Measurements from ENCODE around the gene RPP38. TPM values are rescaled to one million over a fixed set of nuclear protein-coding genes. Genes with fewer than 3 reads are reported as not detected.

Gene RPP38
- total RNA-seq, 1 experiment from 2014 or later = 23.3 TPM

DNA sequence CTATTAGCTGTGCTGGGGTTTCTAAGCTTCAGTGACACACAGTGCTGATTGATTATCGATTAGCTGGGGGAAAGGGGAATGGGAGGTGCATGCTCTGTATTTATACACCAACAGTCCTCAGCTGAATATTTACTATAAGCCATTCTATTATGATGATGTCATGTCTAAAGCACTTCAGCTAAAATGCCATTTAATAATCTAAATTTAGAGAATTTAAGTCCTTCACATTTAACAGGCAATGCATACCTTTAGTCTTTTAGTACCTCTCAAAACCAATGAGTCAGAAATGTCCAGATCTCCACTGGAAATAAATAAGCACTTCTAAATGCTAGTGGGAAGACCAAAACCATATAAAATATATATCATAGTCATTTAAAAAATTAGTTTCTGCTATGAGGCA lies 24.6 kb downstream of the RPP38 start (continued):
- TF ChIP-seq, protein P1, sequence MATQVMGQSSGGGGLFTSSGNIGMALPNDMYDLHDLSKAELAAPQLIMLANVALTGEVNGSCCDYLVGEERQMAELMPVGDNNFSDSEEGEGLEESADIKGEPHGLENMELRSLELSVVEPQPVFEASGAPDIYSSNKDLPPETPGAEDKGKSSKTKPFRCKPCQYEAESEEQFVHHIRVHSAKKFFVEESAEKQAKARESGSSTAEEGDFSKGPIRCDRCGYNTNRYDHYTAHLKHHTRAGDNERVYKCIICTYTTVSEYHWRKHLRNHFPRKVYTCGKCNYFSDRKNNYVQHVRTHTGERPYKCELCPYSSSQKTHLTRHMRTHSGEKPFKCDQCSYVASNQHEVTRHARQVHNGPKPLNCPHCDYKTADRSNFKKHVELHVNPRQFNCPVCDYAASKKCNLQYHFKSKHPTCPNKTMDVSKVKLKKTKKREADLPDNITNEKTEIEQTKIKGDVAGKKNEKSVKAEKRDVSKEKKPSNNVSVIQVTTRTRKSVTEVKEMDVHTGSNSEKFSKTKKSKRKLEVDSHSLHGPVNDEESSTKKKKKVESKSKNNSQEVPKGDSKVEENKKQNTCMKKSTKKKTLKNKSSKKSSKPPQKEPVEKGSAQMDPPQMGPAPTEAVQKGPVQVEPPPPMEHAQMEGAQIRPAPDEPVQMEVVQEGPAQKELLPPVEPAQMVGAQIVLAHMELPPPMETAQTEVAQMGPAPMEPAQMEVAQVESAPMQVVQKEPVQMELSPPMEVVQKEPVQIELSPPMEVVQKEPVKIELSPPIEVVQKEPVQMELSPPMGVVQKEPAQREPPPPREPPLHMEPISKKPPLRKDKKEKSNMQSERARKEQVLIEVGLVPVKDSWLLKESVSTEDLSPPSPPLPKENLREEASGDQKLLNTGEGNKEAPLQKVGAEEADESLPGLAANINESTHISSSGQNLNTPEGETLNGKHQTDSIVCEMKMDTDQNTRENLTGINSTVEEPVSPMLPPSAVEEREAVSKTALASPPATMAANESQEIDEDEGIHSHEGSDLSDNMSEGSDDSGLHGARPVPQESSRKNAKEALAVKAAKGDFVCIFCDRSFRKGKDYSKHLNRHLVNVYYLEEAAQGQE (IDR thresholded peaks at IDR 0.05; ENCODE audit: low read depth) = no peak
- no peak for TF ChIP-seq EZH2 (IDR thresholded peaks at IDR 0.05)
- no peak for TF ChIP-seq SRF (IDR thresholded peaks at IDR 0.05; ENCODE audit: low read depth)

DNA sequence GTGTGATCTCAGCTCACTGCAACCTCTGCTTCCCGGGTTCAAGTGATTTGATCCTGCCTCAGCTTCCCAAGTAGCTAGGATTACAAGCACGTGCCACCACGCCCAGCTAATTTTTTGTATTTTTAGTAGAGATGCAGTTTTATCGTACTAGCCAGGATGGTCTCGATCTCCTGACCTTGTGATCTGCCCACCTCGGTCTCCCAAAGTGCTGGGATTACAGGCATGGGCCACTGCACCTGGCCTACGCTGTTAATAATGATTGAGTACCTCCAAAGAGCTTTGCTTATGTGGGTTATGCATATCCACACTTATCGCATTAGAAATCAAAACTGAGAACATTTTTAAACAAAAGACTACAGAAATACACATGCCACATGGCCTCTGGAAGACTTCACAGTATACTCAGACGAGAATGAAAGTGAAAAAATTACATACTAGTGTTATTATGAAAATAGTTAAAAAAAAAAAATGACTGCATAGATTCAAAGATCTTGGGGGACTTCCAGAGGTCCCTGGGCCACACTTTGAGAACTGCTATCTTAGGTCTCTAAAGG lies 25.4 kb downstream of the RPP38 start:
- ChIA-PET POLR2A (interaction anchor here (0.6 kb wide), 1 partner anchor 76 kb away, joined by 3 read pairs; no protein-coding TSS in a partner anchor), RAD21 (ENCODE audit: low non-redundant PET in 1 of 2, low total read pairs in 2 of 2, uncharacterized antibody in 2 of 2, unreplicated experiment in 2 of 2) (no interaction called here), CTCF (no interaction called here)
- ATAC-seq = no peak
- Histone ChIP-seq H3K4me2 (ENCODE audit: low read length) (no peak overlapping the region), H4K20me1 (ENCODE audit: insufficient read depth) (no peaks in the 10 kb centered on the region), H3K36me3 (ENCODE audit: control insufficient read depth in 1 of 2, insufficient read depth in 2 of 2, low read length in 2 of 2) (peaks cover 2 to 34% of the 10 kb centered on the region in 2 experiments; a peak in 2 of 4 replicates), H3K9ac (ENCODE audit: low read length) (no peak overlapping the region), H3K4me3 (replicated peaks in 1 of 2; ENCODE audit: low read depth in 1 of 2, low read length in 2 of 2) (no peak overlapping the region), H3K9me2 (ENCODE audit: insufficient read depth) (no peaks in the 10 kb centered on the region), H3K9me3 (ENCODE audit: control insufficient read depth in 1 of 2, insufficient read depth in 1 of 2, low read depth in 1 of 2, low read length in 2 of 2) (no peaks in the 10 kb centered on the region), H3K27ac (ENCODE audit: low read depth, low read length) (no peak overlapping the region), H3K79me2 (ENCODE audit: insufficient read depth, low read length) (no peaks in the 10 kb centered on the region), H2AFZ (ENCODE audit: low read depth, low read length, poor library complexity, severe bottlenecking) (no peak overlapping the region), H3K27me3 (ENCODE audit: insufficient read depth, low read length) (no peaks in the 10 kb centered on the region), H3K4me1 (ENCODE audit: control insufficient read depth in 1 of 2, insufficient read depth in 2 of 2, low read length in 2 of 2) (no peaks in the 10 kb centered on the region)
- no peak for DNase-seq (ENCODE audit: low read depth, low spot score)
- BruUV-seq (replicated peaks) = no TSS peak
- intact Hi-C loops (cut with micrococcal nuclease) = no loop called here
- TF ChIP-seq ZNF274 (IDR thresholded peaks at IDR 0.05; ENCODE audit: low read depth, low read length) (no peak), CBX3 (IDR thresholded peaks at IDR 0.05; ENCODE audit: low read depth) (no peak), JUND (IDR thresholded peaks at IDR 0.05) (no peak), FOSL1 (IDR thresholded peaks at IDR 0.05; ENCODE audit: low read depth) (no peak), CEBPB (IDR thresholded peaks at IDR 0.05; ENCODE audit: low read depth) (no peak), POLR2A (IDR thresholded peaks at IDR 0.05; ENCODE audit: borderline replicate concordance, extremely low read depth, insufficient read depth, insufficient read length) (no peak), SP1 (IDR thresholded peaks at IDR 0.05; ENCODE audit: low read depth) (no peak), TCF7L2 (IDR thresholded peaks at IDR 0.05; ENCODE audit: borderline replicate concordance, extremely low read depth, insufficient read depth, insufficient read length) (no peak), RAD21 (IDR thresholded peaks at IDR 0.05; ENCODE audit: low read depth) (no peak), EZH2phosphoT487 (IDR thresholded peaks at IDR 0.05; ENCODE audit: borderline replicate concordance) (no peak), ZFX (IDR thresholded peaks at IDR 0.05) (no peak), SIN3A (IDR thresholded peaks at IDR 0.05; ENCODE audit: low read depth) (no peak), ELF1 (IDR thresholded peaks at IDR 0.05; ENCODE audit: borderline replicate concordance, low read depth) (no peak), EZH2 (IDR thresholded peaks at IDR 0.05) (no peak)
- TF ChIP-seq, protein P1 (IDR thresholded peaks at IDR 0.05; ENCODE audit: low read depth) = no peak
- TF ChIP-seq, protein P2, sequence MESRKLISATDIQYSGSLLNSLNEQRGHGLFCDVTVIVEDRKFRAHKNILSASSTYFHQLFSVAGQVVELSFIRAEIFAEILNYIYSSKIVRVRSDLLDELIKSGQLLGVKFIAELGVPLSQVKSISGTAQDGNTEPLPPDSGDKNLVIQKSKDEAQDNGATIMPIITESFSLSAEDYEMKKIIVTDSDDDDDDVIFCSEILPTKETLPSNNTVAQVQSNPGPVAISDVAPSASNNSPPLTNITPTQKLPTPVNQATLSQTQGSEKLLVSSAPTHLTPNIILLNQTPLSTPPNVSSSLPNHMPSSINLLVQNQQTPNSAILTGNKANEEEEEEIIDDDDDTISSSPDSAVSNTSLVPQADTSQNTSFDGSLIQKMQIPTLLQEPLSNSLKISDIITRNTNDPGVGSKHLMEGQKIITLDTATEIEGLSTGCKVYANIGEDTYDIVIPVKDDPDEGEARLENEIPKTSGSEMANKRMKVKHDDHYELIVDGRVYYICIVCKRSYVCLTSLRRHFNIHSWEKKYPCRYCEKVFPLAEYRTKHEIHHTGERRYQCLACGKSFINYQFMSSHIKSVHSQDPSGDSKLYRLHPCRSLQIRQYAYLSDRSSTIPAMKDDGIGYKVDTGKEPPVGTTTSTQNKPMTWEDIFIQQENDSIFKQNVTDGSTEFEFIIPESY (IDR thresholded peaks at IDR 0.05; ENCODE audit: extremely low read depth, insufficient replicate concordance, low read length) = no peak
- TF ChIP-seq, protein P3, sequence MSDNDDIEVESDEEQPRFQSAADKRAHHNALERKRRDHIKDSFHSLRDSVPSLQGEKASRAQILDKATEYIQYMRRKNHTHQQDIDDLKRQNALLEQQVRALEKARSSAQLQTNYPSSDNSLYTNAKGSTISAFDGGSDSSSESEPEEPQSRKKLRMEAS (IDR thresholded peaks at IDR 0.05) = no peak
